Endothelial cell (in vitro differentiated cells): ENCODE results near the gene NRXN2. TPM values are rescaled to one million over a fixed set of nuclear protein-coding genes. Genes with fewer than 3 reads are reported as not detected.

Experiments used
- DNase-seq: peaks from one replicate; pipeline ENCODE4 v3.0.0; 2021; ENCODE audit warnings: low spot score
- H3K27ac Mint-ChIP-seq: one replicate; pipeline ENCODE4 v1.8.0; 2021; ENCODE audit warnings: mixed read lengths, inconsistent platforms; ENCODE audit not compliant: unreplicated experiment
- H3K27me3 Mint-ChIP-seq: one replicate; pipeline ENCODE4 v1.8.0; 2021; ENCODE audit warnings: mild to moderate bottlenecking, moderate library complexity, mixed read lengths, inconsistent platforms; ENCODE audit not compliant: unreplicated experiment
- H3K36me3 Mint-ChIP-seq: one replicate; pipeline ENCODE4 v1.8.0; 2021; ENCODE audit warnings: mild to moderate bottlenecking, low read depth, mixed read lengths, inconsistent platforms; ENCODE audit not compliant: unreplicated experiment
- H3K4me1 Mint-ChIP-seq: one replicate; pipeline ENCODE4 v1.8.0; 2021; ENCODE audit warnings: mild to moderate bottlenecking, mixed read lengths, inconsistent platforms; ENCODE audit not compliant: unreplicated experiment
- H3K4me3 Mint-ChIP-seq: one replicate; pipeline ENCODE4 v1.8.0; 2021; ENCODE audit warnings: mild to moderate bottlenecking, mixed read lengths, inconsistent platforms; ENCODE audit not compliant: unreplicated experiment
- H3K9me3 Mint-ChIP-seq: one replicate; pipeline ENCODE4 v1.8.0; 2021; ENCODE audit warnings: mixed read lengths, inconsistent platforms; ENCODE audit not compliant: unreplicated experiment
- total RNA-seq: library from RNA; stranded (reverse); fragmentation: NEBNext Ultra II Directional; extraction: Animal tissue kit (Norgen Biotek cat#: 25700); gene quantifications from one replicate; pipeline ENCODE4 v1.2.1, GENCODE V29; 2021; ENCODE audit not compliant: unreplicated experiment
- TF ChIP-seq, protein P1 (sequence below): fragments of 200-600 bp; sonication (generic); IDR thresholded peaks from one replicate; pipeline ENCODE4 v1.5.0; 2021; ENCODE audit warnings: antibody characterized with exemption; ENCODE audit not compliant: unreplicated experiment

Gene NRXN2
- total RNA-seq, 1 donor from 2014 or later = 11.5 TPM

DNA sequence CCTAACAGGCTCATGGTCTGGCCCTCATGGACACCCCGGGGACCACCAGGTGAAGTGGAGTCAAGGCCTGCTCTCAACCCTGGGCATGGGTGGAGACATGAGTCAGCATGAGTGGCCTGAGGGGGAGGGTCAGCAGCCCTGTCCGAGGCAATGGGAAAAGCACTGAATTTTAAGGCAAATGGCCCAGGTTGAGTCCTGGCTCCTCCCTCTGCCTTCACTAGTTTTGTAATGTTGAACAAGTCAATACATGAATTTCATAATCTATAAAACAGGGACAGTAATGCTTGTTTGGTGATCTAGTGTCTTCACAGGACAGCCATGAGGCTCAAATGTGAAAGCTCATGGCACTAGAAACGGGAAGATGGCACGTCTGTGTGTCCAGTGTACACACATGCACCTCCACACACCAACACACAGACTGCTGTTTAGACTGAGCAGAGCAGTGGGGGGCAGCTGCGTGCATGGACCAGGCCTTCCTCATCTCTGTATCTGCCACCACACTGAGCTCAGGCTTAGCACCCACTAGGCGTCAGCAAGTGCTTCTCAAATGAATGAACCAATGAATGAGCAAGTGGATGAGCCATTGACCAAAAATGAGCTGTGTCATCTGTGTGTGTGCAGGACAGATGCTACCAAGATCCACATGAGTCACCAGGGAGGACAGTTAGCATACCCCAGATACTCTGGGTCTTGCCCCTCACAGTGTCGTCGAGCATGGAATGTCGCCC, 63.4 kb downstream of the NRXN2 start:
- H3K27ac Mint-ChIP-seq = peak overlapping the region; percentile 36

DNA sequence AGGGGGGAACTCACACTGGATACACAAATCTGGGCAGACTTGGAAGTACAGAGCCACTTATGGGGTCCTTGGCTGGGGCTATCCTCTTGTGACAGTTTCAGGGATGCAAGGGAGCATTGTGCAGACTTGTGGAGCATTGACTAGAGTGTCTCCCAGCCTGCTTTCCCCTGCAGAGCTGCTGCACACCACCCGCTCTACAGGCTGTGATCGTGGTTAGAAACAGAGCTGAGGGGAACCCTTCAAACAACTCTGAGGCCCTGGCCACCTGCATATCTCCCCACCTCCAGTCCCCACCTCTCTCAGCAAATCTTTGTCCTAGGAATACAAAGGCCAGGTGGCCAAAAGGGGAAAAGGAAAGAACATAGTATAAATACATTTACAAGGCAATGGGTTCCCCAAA, 64.7 kb downstream of the NRXN2 start:
- TF ChIP-seq, protein P1, sequence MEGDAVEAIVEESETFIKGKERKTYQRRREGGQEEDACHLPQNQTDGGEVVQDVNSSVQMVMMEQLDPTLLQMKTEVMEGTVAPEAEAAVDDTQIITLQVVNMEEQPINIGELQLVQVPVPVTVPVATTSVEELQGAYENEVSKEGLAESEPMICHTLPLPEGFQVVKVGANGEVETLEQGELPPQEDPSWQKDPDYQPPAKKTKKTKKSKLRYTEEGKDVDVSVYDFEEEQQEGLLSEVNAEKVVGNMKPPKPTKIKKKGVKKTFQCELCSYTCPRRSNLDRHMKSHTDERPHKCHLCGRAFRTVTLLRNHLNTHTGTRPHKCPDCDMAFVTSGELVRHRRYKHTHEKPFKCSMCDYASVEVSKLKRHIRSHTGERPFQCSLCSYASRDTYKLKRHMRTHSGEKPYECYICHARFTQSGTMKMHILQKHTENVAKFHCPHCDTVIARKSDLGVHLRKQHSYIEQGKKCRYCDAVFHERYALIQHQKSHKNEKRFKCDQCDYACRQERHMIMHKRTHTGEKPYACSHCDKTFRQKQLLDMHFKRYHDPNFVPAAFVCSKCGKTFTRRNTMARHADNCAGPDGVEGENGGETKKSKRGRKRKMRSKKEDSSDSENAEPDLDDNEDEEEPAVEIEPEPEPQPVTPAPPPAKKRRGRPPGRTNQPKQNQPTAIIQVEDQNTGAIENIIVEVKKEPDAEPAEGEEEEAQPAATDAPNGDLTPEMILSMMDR = no peak
- DNase-seq = no peak
- no peak overlapping the region for H3K27ac Mint-ChIP-seq
- peaks cover 6% of the 10 kb centered on the region for H3K27me3 Mint-ChIP-seq
- H3K4me3 Mint-ChIP-seq = no peak overlapping the region
- no peaks in the 10 kb centered on the region for H3K9me3 Mint-ChIP-seq
- H3K36me3 Mint-ChIP-seq = peaks cover 5% of the 10 kb centered on the region
- no peaks in the 10 kb centered on the region for H3K4me1 Mint-ChIP-seq

More for the DNA sequence above, 63.4 kb downstream of the NRXN2 start:
- no peaks in the 10 kb centered on the region for H3K9me3 Mint-ChIP-seq
- no peak overlapping the region for H3K4me3 Mint-ChIP-seq
- DNase-seq = no peak
- peaks cover 5% of the 10 kb centered on the region for H3K36me3 Mint-ChIP-seq
- peaks cover 5% of the 10 kb centered on the region for H3K27me3 Mint-ChIP-seq
- H3K4me1 Mint-ChIP-seq = no peaks in the 10 kb centered on the region
- TF ChIP-seq, protein P1 = no peak

DNA sequence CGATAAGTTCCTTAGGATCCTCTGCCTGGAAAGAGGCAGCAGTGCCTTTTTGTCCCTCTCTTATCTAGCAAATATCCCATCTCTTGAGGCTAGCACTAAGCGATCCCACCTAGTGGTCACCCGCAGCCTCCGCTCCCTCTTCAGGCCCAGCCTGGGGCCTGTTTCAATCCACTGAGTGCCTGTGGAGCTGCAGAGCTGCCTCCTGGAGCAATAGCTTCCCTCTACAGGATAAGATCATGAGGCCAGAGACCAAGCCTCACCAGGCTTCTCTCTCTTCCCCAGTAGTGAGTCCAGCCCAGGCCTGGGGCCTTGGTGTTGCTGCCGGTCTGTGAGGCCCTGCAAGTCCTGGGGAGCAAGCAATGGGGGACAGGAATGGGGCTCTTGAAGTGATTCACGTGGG, 66.1 kb downstream of the NRXN2 start:
- TF ChIP-seq, protein P1 = no peak
- Mint-ChIP-seq H3K36me3 (peaks cover 5% of the 10 kb centered on the region), H3K9me3 (no peaks in the 10 kb centered on the region), H3K27me3 (peaks cover 9% of the 10 kb centered on the region), H3K27ac (no peak overlapping the region), H3K4me1 (no peaks in the 10 kb centered on the region), H3K4me3 (no peak overlapping the region)
- peak; percentile 51 for DNase-seq

DNA sequence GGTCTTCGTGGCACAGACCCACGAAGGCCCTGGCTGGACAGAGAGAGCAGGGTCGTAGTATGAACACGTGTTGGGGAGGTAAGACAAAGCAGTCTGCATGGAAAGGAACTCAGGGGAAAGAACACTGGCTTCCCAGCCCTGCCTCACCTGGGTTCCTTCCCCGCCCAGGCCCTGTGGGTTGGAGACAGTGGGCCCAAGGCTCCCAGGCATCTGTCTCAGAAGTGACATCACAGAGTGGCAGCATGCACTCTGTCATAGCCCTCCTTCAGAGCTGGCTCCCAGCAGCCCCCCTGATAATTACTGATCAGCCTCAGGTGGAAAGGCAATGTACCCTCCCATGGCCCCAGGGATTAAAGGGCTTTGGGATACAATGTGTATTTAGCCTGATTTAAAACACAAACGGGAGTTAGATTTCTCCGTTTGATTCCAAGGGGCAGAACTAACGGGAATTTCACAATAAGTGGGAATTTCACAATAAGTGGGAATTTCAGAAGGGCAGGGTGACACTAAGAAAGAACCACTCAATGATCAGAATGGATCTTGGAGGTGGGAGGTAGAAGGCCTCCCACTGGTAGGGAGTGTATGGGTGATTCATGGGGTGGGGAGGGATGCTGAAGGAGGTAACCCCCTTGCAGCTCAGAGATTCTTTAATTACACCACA, 66.9 kb downstream of the NRXN2 start:
- no peak for DNase-seq
- no peaks in the 10 kb centered on the region for H3K4me1 Mint-ChIP-seq
- TF ChIP-seq, protein P1 = no peak
- peaks cover 5% of the 10 kb centered on the region for H3K36me3 Mint-ChIP-seq
- H3K4me3 Mint-ChIP-seq = no peak overlapping the region
- no peaks in the 10 kb centered on the region for H3K9me3 Mint-ChIP-seq
- no peak overlapping the region for H3K27ac Mint-ChIP-seq
- H3K27me3 Mint-ChIP-seq = peaks cover 9% of the 10 kb centered on the region

DNA sequence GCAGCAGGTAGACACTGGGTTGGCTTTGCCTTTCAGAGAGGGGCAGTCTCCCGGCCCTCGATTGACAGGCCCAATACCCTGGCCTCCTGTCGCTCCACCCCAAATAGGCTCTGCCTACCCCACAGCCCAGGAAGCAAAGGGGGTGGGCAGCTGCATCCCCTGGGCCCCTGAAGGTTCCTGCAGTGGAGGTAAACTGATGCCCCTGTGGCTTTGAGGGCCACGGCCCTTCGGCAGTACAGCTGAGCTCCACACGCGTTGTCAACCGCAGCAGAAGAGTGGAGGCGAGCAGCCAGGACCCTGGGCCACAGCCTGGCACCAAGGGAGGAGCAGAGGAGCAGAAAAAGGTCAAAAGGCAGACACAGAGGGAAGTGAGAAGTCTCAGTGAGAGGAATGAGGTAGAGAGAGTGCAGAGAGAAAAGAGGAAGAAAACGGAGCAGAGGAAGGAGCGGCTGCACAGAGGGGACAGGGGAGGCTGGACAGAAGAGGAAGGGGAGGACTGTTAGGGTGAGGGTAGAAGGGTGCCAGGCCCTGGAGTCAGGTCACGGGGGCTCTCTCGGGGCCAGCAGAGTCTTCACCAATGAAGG, 67.9 kb downstream of the NRXN2 start:
- Mint-ChIP-seq H3K36me3 (peaks cover 5% of the 10 kb centered on the region), H3K4me1 (no peaks in the 10 kb centered on the region), H3K4me3 (no peak overlapping the region), H3K9me3 (no peaks in the 10 kb centered on the region), H3K27ac (no peak overlapping the region), H3K27me3 (peaks cover 16% of the 10 kb centered on the region)
- TF ChIP-seq, protein P1 = no peak
- no peak for DNase-seq
